Duodenal mucosa (tissue), 2 donors: ENCODE data around the gene ASS1.

Source experiments
- H3K27ac ChIP-seq: one replicate; pipeline ENCODE4 v1.7.0; 2013; ENCODE audit warnings: low read depth, low read length
- H3K27me3 ChIP-seq, 2 donors: one replicate each; pipeline ENCODE4 v1.7.0; 2013; ENCODE audit warnings: low read length in 2 of 2, control low read depth in 1 of 2; ENCODE audit not compliant: insufficient read depth in 2 of 2, control insufficient read depth in 1 of 2
- H3K36me3 ChIP-seq, 2 donors: one replicate each; pipeline ENCODE4 v1.7.0; 2013; ENCODE audit warnings: low read length in 2 of 2, control low read depth in 1 of 2; ENCODE audit not compliant: insufficient read depth in 2 of 2, control insufficient read depth in 1 of 2
- H3K4me1 ChIP-seq, 2 donors: one replicate each; pipeline ENCODE4 v1.7.0; 2013; ENCODE audit warnings: low read length in 2 of 2, control low read depth in 1 of 2; ENCODE audit not compliant: insufficient read depth in 2 of 2, control insufficient read depth in 1 of 2
- H3K4me3 ChIP-seq, 2 donors: one replicate each; pipeline ENCODE4 v1.7.0; 2013; ENCODE audit warnings: low read length in 2 of 2, low read depth in 1 of 2
- H3K9ac ChIP-seq, 2 donors: one replicate each; pipeline ENCODE4 v1.7.0; 2013; ENCODE audit warnings: low read length in 2 of 2, low read depth in 1 of 2
- H3K9me3 ChIP-seq, 2 donors: one replicate each; pipeline ENCODE4 v1.7.0; 2013; ENCODE audit warnings: low read length in 2 of 2, control low read depth in 1 of 2; ENCODE audit not compliant: control insufficient read depth in 1 of 2

Gene ASS1

DNA sequence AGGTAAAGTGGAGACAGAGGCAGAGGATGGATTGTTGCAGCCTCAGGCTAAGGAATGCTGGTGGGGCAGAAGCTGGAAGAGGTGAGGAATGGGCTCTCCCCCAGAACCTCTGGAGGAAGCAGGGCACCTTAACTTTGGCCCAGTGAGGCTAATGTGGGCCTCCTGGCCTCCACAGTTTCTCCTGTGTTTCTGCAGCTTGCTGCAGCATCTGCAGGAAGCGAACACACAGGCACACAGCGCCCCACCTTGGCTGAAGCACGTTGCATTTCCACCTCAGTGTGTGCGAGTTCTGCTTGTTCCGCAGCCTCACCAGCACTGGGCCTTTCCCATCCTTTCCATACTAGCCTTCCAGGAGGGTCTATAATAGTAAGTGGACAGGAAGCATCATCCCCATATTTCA, 27.2 kb upstream of the ASS1 start:
- no peak overlapping the region for H3K27ac ChIP-seq
- no peaks in the 10 kb centered on the region for H3K27me3 ChIP-seq
- no peaks in the 10 kb centered on the region for H3K9me3 ChIP-seq
- H3K4me3 ChIP-seq = no peak overlapping the region
- H3K4me1 ChIP-seq = no peaks in the 10 kb centered on the region
- H3K9ac ChIP-seq = no peak overlapping the region
- no peaks in the 10 kb centered on the region for H3K36me3 ChIP-seq

DNA sequence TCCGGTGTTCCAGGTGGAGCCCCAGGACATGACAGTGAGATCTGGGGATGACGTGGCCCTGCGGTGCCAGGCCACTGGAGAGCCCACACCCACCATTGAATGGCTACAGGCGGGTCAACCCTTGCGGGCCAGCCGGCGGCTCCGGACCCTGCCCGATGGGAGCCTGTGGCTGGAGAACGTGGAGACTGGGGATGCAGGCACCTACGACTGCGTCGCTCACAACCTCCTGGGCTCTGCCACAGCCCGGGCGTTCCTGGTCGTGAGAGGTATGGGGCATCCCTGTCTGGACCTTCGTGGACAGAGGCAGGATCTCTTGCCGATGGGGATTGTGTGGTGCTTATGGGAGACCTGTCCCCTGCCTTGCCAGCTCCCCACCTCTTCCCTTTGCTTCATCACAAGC, 26.0 kb upstream of the ASS1 start:
- H3K4me1 ChIP-seq = no peaks in the 10 kb centered on the region
- H3K9ac ChIP-seq = no peak overlapping the region
- no peak overlapping the region for H3K27ac ChIP-seq
- no peaks in the 10 kb centered on the region for H3K36me3 ChIP-seq
- no peaks in the 10 kb centered on the region for H3K27me3 ChIP-seq
- H3K9me3 ChIP-seq = no peaks in the 10 kb centered on the region
- H3K4me3 ChIP-seq = no peak overlapping the region

DNA sequence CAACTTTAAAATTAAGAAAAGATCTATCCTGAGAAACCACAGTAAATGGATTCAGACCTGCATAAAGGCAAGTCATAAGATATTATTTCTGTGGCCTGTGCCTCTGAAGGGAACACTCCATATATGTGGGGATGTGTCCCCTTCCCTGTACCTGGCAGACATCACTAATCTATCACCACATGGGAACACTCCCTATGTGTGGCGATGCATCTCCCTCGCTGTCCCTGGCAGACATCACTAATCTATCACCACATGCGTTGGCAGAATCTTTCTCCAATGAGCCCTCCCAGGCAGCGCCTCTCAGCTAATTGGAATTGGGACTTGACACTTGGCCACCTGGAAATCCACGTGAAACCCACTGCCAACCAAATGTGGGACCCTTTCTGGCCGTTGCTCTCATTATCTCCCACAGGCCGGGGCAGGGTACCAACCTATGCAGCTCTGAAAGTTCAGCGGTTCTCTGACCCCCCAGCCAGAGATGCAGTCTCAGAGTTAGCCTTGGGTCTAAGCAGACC, 25.2 kb upstream of the ASS1 start:
- Histone ChIP-seq H3K4me1 (no peaks in the 10 kb centered on the region), H3K27me3 (no peaks in the 10 kb centered on the region), H3K4me3 (no peak overlapping the region), H3K27ac (no peak overlapping the region), H3K36me3 (no peaks in the 10 kb centered on the region), H3K9me3 (no peaks in the 10 kb centered on the region), H3K9ac (no peak overlapping the region)

DNA sequence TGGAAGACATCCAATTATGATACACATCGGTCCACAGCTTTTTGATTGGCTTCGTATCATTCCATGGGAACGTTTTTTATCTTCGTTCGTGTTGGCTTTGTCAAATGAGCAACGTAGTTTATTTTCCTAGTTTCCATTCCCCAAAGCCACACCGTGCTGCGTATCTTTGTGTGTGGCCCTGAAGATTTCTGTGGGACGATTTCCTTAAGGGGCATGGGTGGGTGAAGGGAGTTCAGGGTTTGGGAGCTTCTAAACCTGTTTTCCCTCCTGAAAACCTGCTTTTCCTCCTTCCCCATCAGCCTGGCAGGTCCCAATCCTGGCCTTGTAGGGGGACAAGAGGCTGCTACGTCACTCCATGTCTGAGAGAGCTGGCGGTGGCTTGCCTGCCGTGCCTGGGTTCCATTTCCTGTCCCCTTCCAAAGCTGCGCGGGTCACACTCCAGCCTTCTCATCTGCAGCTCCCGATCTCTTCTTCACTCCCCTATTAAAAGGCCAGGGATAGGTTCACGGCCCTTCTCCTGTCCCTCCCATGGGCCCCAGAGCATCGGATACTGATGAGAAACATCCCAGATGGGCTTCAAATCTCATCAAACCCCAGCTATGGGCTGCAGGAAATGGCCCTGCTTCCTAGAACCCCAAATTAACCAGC, 23.5 kb upstream of the ASS1 start:
- no peak overlapping the region for H3K27ac ChIP-seq

DNA sequence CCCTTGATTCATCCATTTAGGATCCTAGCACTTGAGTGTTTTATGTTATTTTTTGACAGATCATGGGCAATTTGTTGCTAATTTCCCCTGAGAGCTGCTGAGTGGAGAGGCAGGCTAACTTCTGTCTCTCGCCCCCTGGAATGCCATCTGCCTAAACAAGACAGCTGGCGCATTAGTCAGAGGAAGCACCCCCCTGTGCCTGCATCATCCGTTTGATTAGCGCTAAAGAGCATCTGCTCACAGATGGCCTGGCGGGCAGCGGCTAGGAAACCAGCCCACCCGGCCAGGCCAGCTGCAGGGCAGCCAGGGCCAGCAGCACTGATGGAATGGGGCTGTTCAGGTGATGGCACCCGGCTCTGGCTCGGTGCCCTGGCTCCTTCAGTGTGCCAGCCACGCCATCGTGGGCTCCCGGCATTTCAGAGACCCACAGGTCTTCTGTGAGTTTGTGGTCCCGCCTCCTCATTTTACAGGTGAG, 22.9 kb upstream of the ASS1 start:
- H3K27ac ChIP-seq = no peak overlapping the region
- no peaks in the 10 kb centered on the region for H3K9me3 ChIP-seq

More for the DNA sequence above, 23.5 kb upstream of the ASS1 start:
- Histone ChIP-seq H3K4me1 (peaks cover 8 to 9% of the 10 kb centered on the region in 2 donors), H3K36me3 (no peaks in the 10 kb centered on the region), H3K9ac (no peak overlapping the region), H3K4me3 (no peak overlapping the region), H3K9me3 (no peaks in the 10 kb centered on the region), H3K27me3 (no peaks in the 10 kb centered on the region)

DNA sequence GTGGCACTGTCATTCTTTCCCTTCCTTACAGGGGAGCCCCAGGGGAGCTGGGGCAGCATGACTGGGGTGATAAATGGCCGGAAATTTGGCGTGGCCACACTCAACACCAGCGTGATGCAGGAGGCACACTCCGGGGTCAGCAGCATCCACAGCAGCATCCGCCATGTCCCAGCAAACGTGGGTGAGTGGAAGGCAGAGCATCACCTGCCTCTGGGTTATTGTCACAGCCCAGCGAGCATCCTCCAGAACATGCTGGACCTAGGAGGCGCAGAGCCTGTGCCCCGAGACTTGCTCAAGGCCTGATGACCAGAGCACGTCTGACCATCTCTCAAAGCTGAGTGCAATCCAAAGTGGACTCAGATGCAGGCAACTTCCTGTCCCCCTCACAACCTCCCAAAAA, 22.2 kb upstream of the ASS1 start:
- no peak overlapping the region for H3K27ac ChIP-seq
- H3K9ac ChIP-seq = no peak overlapping the region
- no peaks in the 10 kb centered on the region for H3K9me3 ChIP-seq
- no peak overlapping the region for H3K4me3 ChIP-seq
- H3K36me3 ChIP-seq = no peaks in the 10 kb centered on the region
- peaks cover 18 to 20% of the 10 kb centered on the region in 2 donors for H3K4me1 ChIP-seq
- no peaks in the 10 kb centered on the region for H3K27me3 ChIP-seq

More for the DNA sequence above, 22.9 kb upstream of the ASS1 start:
- Histone ChIP-seq H3K36me3 (no peaks in the 10 kb centered on the region), H3K4me1 (peaks cover 13 to 14% of the 10 kb centered on the region in 2 donors), H3K4me3 (no peak overlapping the region), H3K9ac (no peak overlapping the region), H3K27me3 (no peaks in the 10 kb centered on the region)

DNA sequence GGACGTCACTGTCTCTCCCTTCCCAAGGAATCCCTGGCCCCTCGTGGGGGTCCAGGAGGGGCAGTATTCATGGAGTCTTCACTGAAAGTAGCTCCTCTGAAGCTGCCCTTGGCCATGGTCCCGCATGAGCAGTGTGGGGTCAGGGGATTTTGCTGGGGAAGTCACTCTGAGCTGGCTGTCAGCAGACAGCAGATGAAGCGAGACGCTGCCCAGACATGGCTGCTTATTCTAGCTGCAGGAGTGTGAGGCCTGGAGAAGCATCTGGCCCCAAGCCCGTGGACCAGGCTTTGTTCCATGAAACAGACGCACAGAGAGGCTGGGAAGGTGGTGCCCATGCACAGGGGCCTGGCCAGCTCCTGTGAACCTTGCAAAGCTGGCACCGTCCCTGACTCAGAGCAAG, 21.5 kb upstream of the ASS1 start:
- H3K9me3 ChIP-seq = no peaks in the 10 kb centered on the region
- peaks cover 18 to 20% of the 10 kb centered on the region in 2 donors for H3K4me1 ChIP-seq
- no peak overlapping the region for H3K4me3 ChIP-seq
- no peaks in the 10 kb centered on the region for H3K27me3 ChIP-seq
- H3K9ac ChIP-seq = no peak overlapping the region
- H3K27ac ChIP-seq = no peak overlapping the region
- no peaks in the 10 kb centered on the region for H3K36me3 ChIP-seq

DNA sequence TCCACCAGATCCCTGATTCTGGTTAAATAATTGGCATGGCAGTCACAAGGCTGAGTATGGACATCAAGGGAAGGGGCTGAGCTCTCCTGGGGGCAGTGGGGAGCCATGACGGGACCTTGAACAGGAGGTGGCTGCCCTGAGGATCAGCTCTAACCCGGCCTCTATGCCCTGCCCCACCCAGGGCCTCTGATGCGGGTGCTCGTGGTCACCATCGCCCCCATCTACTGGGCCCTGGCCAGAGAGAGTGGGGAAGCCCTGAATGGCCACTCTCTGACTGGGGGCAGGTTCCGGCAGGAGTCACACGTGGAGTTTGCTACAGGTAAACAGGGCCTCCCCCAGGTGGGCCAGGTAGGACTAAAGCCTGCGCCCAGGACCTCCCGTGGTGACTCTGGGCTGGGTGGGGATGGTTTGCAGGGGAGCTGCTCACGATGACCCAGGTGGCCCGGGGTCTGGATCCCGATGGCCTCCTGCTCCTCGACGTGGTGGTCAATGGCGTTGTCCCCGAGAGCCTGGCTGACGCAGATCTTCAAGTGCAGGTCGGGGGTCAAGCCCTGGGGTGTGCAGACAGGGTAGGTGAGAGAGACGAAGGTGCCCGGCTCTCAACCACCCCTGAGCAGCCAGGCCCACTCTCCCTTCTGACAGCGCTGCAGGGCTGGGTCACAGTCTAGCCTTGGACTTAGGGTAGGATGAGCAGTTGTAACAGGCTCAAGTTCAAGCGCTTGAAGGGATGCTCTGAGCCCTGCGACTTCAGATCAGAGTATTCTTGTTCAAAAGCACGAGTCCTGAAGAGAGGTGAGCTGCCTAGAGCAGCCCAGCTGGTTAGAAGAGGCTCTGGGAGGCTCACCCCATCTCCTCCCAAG, 19.9 kb upstream of the ASS1 start:
- Histone ChIP-seq H3K9ac (no peak overlapping the region), H3K36me3 (no peaks in the 10 kb centered on the region), H3K27ac (no peak overlapping the region), H3K4me1 (peaks cover 18 to 20% of the 10 kb centered on the region in 2 donors), H3K4me3 (no peak overlapping the region), H3K27me3 (no peaks in the 10 kb centered on the region), H3K9me3 (no peaks in the 10 kb centered on the region)

DNA sequence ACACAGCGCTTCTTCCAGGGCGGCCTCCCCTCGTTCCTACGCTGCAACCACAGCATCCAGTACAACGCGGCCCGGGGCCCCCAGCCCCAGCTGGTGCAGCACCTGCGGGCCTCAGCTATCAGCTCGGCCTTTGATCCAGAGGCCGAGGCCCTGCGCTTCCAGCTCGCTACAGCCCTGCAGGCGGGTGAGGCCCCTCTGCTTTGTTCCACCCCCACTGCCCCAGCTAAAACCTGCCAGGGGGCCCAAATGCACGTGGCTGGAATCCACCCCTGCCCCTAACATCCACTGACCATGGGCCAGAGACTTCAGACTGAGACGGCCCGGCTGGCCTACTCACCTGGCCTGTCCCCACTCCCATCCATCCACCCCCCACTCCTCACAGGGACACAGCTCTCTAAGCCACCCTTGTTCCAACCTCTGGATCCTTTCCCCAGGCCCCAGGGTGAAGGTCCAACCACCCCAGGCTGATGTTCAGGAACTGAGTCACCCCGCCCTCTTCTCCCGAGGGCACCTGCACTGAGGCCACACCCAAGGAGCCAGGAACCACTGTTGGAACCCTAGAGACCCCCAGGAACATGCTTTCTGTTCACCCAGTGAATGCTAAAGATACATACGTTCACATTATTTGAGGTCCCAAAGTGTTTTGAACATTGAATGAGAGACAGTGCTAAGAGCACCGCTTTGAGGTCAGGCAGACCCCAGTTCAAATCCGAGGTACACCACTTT, 18.9 kb upstream of the ASS1 start:
- H3K4me3 ChIP-seq = no peak overlapping the region
- H3K4me1 ChIP-seq = peaks cover 18 to 20% of the 10 kb centered on the region in 2 donors
- no peaks in the 10 kb centered on the region for H3K27me3 ChIP-seq
- H3K36me3 ChIP-seq = peaks cover 0 to 3% of the 10 kb centered on the region in 2 donors
- no peak overlapping the region for H3K27ac ChIP-seq
- no peak overlapping the region for H3K9ac ChIP-seq
- H3K9me3 ChIP-seq = peaks cover 0 to 9% of the 10 kb centered on the region in 2 donors

DNA sequence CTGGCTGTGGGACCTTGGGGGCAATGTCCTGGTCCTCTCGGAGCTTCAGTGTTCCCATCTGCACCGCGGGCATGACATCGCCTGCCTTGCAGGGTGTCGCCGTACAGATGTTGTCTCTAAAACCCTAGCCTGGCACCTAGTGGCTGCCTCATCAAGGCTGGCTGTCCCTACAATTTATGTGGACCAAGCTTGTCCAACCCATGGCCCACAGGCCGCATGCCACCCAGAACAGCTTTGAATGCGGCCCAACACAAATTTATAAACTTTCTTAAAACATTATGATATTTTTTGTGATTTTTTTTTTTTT, 18.3 kb upstream of the ASS1 start:
- H3K9ac ChIP-seq = no peak overlapping the region
- peaks cover 0 to 9% of the 10 kb centered on the region in 2 donors for H3K9me3 ChIP-seq
- no peak overlapping the region for H3K27ac ChIP-seq
- no peaks in the 10 kb centered on the region for H3K27me3 ChIP-seq
- no peak overlapping the region for H3K4me3 ChIP-seq
- peaks cover 0 to 3% of the 10 kb centered on the region in 2 donors for H3K36me3 ChIP-seq
- H3K4me1 ChIP-seq = peaks cover 18 to 20% of the 10 kb centered on the region in 2 donors
